ENCODE data around the gene RIMBP2.

DNA sequence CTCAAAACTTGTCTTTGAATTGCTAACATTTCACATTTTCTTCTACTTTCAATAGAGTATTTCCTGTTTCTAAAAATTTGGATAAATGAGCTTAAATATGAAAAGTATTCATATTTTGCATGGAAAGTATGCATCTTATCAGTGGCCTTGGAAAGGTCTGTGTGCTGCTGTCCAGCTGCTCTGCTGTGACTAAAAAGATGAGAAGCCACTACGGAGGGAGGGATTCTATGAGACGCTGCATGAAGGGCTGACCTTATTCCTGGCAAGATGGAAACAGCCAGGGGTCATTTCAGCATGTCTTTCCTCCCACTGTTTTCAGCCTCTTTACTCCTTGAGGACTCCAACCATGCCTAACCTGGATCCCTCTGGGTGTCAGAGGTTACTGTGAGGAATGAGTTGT is 365.4 kb downstream of the RIMBP2 start:
- TF ChIP-seq CTCF (IDR thresholded peaks at IDR 0.05) (no peak), EZH2phosphoT487 (IDR thresholded peaks at IDR 0.05) (no peak), EZH2 (IDR thresholded peaks at IDR 0.05) (no peak)
